ENCODE results near the gene GSAP.
"Not testable (repeated sequence)": the region's sequence is repeated elsewhere in the genome, so short reads cannot be mapped to it uniquely, and the experiment has no call there.

GSAP gene, protein sequence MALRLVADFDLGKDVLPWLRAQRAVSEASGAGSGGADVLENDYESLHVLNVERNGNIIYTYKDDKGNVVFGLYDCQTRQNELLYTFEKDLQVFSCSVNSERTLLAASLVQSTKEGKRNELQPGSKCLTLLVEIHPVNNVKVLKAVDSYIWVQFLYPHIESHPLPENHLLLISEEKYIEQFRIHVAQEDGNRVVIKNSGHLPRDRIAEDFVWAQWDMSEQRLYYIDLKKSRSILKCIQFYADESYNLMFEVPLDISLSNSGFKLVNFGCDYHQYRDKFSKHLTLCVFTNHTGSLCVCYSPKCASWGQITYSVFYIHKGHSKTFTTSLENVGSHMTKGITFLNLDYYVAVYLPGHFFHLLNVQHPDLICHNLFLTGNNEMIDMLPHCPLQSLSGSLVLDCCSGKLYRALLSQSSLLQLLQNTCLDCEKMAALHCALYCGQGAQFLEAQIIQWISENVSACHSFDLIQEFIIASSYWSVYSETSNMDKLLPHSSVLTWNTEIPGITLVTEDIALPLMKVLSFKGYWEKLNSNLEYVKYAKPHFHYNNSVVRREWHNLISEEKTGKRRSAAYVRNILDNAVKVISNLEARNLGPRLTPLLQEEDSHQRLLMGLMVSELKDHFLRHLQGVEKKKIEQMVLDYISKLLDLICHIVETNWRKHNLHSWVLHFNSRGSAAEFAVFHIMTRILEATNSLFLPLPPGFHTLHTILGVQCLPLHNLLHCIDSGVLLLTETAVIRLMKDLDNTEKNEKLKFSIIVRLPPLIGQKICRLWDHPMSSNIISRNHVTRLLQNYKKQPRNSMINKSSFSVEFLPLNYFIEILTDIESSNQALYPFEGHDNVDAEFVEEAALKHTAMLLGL

DNA sequence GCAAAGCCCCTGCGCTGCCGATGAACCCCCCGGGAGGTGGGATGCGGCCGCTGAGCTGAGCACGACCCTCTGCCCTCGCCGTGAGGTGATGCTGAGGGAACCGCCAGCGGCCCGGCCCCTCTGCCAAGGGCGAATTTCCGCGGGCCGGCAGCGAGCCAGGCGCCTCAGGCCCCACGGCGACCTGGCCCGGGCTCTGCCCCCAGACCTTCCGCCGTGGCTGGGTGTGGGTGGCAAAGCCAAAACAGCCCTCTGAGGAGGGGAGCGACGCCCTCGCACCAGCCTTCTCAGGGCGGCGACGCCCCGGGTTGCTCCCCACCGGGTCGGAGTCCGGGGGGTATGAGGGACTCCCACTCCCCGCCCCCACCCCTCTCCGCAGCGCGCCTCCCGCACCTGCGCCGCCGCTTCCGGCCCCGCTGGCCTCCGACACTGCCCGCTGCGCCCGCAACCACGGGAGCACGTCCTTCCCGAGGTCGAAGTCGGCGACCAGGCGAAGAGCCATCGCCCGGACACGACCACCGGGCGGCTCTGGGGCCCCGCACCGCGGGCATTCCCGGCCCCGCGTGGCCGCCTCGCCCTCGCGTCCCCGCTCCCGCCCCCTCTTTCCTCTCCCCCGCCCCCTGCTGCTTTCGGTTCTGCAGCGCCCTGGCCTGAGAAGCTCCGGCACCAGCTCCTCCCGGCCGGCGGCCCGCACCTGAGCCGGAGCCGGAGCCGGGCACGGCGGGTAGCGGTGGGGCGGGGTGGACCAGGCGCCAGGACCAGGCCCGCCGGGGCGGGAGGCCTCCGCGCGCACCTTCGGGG lies at the start of gene GSAP:
Gene GSAP, minus strand, starts transcription at position 527 of the 798 bp plus-strand sequence. Its CDS starts 28 bp downstream, at position 499.
- DNase-seq = peak; percentile 71

DNA sequence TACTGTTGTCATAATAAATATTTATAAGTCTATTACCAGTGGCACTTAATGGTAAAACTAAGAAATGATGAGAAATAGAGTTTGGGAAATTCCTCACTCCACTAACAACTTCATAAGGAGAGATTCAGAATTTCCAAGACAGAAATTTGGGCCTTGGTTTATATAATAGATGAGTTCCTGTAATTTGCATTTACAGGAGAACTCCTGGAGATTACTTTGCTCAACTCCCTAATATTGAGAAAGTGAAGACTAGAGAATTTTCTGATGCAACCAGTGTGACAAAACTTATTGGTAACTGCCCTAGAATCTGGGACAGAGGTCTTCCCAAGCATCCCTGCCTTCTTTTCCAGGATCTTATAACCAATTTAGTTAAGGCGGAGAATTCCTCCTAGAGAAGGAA lies 49.1 kb upstream of the GSAP start:
- DNase-seq = no peak

DNA sequence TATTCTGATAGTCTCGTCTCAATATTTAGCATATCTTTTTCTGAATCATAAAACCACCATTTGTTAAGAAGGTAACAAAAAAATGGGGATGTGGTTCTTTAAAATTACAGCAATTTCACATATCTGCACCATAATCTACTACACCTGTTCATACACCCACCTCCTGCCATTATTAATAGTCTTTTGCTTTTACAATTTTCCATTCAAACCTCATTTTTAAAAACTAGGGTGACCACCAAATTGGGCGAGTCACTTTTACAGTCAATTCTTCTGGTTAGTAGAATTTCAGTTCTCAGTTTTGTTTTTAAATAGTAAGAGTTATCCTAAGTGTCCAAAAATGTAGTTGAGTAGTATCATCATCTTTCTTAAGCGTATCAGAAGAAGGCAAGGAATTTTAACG lies 48.4 kb upstream of the GSAP start:
- no peak for DNase-seq

DNA sequence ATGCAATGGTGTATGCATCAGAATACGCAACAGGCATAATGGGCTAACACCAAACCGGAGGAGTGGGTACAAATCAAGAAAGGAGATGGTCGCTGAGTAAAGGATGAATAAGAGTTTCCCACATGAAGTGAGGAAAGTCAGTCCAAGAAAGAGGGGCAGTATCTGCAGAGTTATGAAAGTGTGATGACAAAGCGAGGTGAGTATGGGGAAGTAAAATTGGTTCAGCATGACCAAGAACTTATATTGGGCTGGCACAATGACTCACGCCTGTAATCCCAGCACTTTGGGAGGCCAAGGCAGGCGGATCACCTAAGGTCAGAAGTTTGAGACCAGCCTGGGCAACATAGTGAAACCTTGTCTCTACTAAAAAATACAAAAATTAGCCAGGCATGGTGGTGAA lies 47.5 kb upstream of the GSAP start:
- peak; percentile 30 for DNase-seq

DNA sequence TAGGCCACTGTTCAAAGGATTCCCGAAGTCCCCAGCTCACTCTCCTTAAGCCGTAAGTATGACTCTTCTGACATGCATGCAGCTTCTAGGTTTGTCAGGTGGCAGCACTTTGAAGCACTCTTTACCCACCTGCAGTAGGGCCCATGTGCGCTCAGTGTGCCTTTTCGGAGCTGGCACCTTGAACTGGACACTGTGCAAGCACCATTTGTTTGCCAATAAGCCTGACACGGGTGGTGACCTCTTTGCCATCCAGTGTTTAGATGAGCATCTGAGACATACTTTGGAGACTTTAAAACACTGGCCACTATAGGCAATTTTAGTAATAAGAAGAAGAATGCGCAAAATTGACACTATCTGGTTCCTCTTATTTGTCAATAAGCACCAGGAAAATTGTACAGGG lies 45.7 kb upstream of the GSAP start:
- DNase-seq = no peak

DNA sequence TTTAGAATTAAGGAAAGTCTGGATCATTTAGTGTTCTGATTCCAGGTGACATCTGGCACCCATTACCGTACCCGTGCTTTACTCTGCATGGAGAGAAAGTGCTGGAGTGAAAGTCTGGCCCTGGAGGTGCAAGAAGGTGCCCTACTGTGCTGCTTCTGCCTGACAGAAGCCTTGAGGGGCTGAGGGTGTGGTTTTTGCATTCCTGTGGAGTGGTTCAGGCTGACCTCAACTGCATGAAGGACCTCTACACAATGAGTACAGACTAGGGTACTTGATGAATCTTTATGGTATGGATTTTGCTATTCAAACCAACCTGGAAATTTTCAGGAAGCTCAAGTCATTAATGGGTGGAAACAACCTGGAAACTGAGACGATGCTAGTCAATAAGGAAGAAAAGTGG lies 45.1 kb upstream of the GSAP start:
- DNase-seq = no peak

DNA sequence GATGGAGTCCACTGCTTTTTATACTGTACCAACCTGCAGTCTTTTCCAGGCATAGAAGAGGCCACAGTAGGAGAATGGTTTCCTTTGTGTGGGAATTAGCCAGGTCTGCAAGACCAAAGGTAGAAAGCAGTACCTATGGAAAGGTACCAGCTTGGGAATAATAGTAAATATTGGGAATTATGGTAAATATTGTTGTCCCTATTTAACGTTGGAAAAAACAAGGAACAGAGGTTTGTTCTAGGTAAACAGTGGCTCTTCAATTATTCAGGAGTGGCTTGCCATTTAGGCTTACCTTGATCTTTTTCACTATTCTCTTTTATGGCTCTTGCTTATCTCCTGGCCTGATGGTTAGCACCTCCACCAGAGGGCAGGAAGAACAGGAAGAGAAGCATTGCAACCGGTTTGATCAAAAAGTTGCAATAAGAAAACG lies 43.9 kb upstream of the GSAP start:
- peak; percentile 67 for DNase-seq

DNA sequence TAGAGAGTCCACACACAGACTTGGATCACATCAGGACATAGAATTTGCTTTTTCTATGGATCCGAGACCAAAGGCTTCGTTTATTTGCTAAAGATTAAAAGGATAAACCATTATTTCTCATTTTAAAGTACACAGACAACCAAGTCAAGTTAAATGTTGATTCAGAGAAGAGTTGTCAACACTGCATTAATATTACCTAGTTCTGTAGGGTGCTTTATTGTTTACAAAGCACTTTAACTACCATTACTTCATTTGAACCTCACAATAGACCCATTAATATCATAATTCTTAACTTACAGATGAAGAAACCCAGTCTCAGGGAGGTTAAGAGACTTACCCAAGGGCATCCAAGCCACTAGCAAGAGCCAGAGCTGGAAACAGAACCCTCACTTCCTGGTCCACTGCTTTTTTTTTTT lies 43.2 kb upstream of the GSAP start:
- no peak for DNase-seq

DNA sequence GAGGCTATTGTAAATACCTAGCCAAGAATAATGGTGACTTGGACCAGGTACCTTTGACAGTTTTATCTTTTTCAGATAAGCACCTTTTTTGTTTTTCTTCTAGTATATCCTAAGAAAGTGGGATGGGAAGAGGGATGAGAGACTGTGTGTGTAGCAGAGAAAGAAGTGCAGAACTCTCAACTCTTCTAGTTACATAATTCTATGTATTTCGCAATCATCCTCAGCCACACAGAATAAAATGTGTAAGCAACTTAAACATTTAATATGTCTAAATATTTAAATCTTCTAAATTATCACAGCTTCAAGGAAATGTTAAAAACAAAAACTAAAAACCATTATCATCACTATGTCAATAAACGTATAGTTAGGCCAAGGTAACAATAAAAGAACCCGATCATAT lies 42.6 kb upstream of the GSAP start:
- no peak for DNase-seq

DNA sequence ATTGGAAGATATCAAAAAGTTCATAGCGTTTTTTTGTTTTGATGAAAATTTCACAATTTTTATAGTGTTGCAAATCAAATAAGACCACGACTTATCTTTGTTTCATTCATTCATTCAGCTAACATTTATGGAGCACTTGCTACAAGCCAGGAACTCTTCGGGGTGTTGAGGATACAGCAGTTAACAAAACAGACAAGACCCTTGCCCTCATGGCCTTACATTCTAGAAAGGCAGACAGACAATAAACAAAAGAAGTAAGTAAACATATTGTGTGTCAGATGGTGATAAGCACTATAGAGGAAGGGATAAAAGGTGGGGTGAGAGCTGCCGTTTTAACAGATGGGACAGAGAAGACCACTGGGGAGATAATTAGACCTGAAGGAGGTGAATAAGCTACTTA lies 41.6 kb upstream of the GSAP start:
- DNase-seq = no peak

DNA sequence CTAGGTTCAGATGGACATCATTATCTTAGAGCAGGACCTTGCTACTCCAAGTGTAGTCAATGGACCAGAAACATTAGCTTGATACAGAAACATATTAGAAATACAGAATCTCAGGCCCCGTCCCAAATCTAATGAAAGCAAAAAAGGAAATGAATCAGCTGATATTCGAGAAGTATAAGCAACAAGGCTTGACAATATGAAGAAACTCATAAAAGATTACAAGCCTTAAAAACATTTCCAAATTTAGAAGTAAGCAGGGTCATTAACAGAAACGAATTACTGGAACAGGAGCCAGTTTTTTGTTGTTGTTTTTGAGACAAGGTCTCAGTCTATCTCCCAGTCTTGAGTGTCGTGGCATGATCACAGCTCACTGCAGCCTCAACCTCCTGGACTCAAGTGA lies 40.5 kb upstream of the GSAP start:
- DNase-seq = no peak

DNA sequence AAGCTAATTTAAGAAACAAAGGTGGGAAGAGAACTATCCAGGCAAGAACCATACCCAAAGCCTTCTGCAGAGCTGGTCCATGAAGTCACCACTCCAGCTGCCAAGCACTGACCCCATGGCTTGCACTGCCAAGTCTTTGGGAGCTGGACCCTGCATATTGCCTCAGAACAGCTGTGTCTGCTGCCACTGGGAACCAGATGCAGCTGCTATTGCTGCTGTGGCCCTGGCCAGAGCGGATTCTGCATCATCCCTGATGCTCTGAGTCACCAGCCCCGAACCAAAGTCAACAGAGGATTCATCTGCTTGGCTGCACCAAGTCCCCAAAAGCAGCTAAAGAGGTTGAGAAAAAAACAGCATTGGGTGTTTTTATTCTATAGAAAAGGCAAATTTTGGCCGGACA lies 39.2 kb upstream of the GSAP start:
- no peak for DNase-seq

DNA sequence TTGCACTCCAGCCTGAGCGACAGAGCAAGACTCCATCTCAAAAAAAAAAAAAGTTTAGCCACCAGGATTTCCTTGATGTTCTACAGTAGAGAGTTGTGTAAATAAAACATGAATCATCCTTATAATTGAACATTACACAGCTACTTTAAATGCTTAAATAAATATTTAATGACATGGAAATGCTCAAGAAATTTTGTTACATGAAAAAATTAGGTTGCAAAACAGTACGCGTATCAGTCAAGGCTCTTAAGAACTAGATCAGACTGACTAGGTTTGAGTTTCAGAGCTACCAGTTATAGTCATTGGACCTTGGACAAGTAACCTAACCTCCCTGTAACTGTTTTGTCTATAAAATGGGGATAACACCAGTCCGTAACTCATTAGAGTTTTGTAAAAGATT lies 38.7 kb upstream of the GSAP start:
- DNase-seq = no peak

DNA sequence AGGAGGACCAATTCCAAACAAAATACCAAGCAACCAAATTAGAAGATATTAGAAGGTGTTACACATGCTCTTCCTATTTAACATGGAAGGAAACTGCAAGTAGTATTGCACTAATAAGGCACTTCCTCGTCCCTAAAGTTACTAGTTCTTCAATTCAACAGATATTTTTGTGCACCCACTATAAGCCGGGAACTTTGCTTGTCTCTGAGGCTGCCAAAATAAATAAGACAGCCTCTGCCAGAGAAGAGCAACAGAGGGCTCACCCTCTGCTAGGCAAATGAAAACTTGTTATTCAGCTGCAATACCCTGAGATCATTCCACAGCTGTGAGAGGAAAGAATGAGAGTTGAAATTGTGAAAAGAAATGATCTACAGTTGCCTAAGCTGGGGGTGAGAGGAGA lies 37.4 kb upstream of the GSAP start:
- no peak for DNase-seq

DNA sequence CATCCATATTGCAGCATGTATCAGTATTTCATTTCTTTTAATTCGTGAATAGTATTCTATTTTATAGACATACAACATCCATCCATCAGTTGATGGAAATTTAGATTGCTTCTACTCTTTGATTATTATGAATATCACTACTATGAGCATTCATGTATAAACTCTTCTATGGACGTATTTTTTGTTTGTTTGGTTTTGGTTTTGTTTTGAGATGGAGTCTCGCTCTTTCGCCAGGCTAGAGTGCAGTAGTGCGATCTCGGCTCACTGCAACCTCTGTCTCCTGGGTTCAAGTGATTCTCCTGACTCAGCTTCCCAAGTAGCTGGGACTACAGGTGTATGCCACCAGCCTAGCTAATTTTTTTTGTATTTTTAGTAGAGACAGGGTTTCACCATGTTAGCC lies 35.8 kb upstream of the GSAP start:
- DNase-seq = not testable (repeated sequence)

DNA sequence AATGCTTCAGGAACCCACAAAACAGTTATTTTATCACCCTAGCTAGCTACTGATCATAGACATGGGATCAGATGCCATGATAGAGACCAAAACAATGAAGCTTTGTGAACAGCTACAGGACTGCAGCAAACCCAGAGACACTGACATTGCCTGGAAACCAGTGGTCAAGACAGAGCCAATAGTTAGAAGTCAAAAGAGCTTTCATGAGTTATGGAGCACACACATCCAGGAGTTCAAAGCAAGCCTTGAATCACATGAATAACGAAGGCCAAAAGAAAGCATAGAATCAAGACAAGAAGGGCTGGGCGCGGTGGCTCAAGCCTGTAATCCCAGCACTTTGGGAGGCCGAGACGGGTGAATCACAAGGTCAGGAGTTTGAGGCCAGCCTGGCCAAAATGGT lies 34.5 kb upstream of the GSAP start:
- no peak for DNase-seq

DNA sequence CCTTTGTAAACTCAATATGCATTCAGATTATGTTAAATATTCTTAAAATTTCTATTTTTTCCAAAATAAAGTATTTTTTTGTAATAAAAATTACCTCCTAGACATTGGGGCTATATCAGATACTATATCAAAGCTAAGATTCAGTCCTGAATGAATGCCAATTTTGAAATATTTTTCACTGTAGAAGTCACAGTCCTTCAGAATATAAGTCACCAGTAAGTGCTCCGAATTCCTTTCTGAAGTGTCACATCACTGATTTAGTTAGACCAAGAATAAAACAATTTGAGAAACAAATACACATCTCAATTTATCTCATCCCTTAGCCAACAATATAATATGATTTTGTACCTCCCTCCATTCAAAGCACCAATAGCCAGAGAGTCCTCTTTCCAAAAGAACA lies 33.9 kb upstream of the GSAP start:
- DNase-seq = no peak

DNA sequence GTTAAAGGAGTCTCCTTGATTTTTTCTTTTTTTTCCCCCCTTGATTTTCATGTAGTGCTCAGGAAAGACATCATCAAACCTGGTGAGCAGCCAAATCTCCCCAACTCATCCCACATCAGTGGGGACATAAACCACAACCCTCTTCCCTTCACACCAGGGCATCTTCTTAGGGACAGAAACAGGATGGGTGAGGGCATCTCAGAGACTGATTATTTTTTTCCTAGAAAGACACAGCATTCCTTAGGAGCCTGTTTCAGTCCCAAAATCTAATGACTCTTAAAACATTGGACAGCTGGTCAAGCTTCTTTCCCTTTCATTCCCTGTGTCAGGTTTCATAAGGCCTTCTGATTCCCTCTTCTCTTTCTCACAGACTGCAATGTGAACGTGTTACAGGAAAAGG lies 31.5 kb upstream of the GSAP start:
- DNase-seq = no peak

DNA sequence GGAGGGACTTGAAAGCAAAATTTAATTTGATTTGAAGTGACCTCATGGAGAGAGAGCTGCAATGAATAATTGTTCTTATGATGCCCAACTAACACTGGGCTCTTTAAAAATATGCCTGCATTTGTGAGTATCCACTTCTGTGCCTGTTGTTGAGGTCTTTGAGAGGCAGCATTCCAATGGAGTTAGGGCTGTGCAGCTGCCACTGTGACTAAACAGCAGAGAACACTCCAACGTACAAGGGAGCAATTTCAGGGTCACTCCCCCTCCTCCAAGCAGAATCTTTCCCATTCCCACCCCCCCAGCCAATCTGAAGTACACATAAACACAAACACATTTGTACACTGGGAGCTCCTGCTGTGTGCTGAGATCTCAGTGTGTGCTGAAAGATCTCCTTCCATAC lies 28.0 kb upstream of the GSAP start:
- no peak for DNase-seq

DNA sequence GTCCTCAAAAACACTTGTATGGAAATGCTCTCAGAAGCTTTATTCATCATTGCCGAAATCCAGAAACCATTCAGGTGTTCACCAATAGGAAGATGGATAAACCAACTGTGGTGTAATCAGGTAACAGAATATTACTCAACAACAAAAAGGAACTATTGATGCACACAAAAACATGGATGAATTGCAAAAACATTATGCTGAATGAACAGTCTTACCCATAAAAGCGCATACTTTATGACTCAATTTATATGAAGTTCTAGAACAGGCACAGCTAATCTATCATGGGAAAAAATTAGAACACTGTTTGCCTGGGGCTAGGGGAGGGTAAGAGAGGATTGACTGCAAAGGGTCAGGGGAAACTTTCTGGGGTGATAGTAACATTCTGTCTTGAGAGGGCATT lies 26.9 kb upstream of the GSAP start:
- no peak for DNase-seq

DNA sequence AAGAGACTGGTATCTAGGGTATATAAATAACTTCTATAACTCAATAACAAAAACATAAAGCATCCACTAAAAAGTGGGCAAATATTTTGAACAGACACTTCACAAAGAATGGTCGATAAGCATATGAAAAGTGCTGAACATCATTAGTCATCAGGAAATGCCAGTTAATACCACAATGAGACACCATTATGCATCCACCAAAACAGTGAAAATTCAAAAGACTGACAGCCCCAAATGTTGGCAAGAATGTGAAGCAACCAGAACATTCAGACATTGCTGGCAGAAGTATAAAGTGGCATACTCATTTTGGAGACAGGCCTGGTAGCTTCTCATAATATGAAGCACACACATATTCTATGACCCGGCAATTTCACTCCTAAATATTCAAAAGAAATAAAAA lies 26.5 kb upstream of the GSAP start:
- peak; percentile 47 for DNase-seq

DNA sequence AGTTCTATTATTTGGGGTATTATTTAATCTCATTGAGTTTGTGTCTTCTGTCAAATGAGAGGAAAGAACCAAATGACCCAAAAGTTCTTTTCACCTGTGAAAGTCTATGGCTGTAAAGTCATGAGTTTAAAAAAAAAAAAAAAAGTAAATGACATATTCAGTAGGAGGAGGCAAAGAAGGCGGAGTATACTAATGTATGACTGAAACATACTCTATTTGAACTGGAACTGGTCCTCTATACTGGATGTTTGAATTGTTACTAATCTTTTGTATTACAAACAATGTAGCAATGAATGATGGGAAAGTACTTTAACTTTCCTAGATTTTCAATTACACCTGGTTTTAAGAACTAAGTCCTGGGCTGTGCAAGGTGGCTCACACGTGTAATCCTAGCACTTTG lies 24.9 kb upstream of the GSAP start:
- DNase-seq = no peak

DNA sequence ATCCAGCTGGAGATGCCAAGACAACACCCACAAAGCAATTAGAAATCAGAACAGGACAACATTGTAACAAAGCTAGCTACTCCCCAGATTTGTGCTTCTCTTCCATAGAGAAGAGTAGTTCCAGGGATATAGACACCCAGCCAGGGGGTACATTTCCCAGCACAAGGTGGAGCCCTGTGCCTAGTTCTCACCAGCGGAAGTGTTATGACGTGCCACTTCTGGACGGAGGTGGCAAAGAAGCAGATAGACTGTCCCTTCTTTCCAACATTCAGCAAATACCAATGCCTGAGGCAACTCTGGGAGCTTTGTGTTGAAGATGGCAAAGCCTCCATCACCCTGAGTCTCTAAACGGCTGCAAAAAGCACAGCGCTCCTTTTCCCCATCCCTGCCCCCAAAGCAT lies 23.4 kb upstream of the GSAP start:
- DNase-seq = peak; percentile 53

Measured in hematopoietic multipotent progenitor cell treated with erythropoietin and hydrocortisone succinate and interleukin-3 and kit ligand, for 4 days (in vitro differentiated cells).